Natural killer cell (primary cell): Measurements from ENCODE around the gene FAT2. TPM values are rescaled to one million over a fixed set of nuclear protein-coding genes. Genes with fewer than 3 reads are reported as not detected.
"Not testable (repeated sequence)": the region's sequence is repeated elsewhere in the genome, so short reads cannot be mapped to it uniquely, and the experiment has no call there.

Experiments
- ATAC-seq, 3 donors: fragments of 150-1000 bp in 2 of 3; fragments of 200-7000 bp in 1 of 3; cut with Tn5 transposase; 1 replicate in 1 of 3; 2 replicates in 2 of 3; pipeline ENCODE4 v1.10.0; 2021; ENCODE audit warnings: mild to moderate bottlenecking in 2 of 3, moderate library complexity in 2 of 3
- DNase-seq, 2 donors: peaks; one replicate each; pipeline versions ENCODE4 v3.0.0 to v3.0.0-alpha.2; 2013 to 2021; ENCODE audit warnings: mixed read lengths in 1 of 2
- H3K27ac ChIP-seq: one replicate; pipeline ENCODE4 v1.5.1; 2013; ENCODE audit warnings: mild to moderate bottlenecking, low read length
- H3K27me3 ChIP-seq: one replicate; pipeline ENCODE4 v1.6.1; 2013; ENCODE audit warnings: low read length; ENCODE audit not compliant: control insufficient read depth, insufficient read depth
- H3K36me3 ChIP-seq: one replicate; pipeline ENCODE4 v1.6.1; 2013; ENCODE audit warnings: low read length; ENCODE audit not compliant: control insufficient read depth, insufficient read depth
- H3K4me1 ChIP-seq: one replicate; pipeline ENCODE4 v1.6.1; 2013; ENCODE audit warnings: low read length; ENCODE audit not compliant: control insufficient read depth, insufficient read depth
- H3K4me3 ChIP-seq: one replicate; pipeline ENCODE4 v1.5.1; 2013; ENCODE audit warnings: low read length
- H3K9me3 ChIP-seq: one replicate; pipeline ENCODE4 v1.6.1; 2013; ENCODE audit warnings: low read length; ENCODE audit not compliant: control insufficient read depth, insufficient read depth
- H3K27ac Mint-ChIP-seq, 2 donors: one replicate each; pipeline ENCODE4 v1.8.0; 2022; ENCODE audit warnings: mild to moderate bottlenecking in 2 of 2, mixed read lengths in 2 of 2, moderate library complexity in 1 of 2
- H3K27me3 Mint-ChIP-seq, 2 donors: one replicate each; pipeline ENCODE4 v1.8.0; 2022; ENCODE audit warnings: low read depth in 2 of 2, mixed read lengths in 2 of 2
- H3K36me3 Mint-ChIP-seq: one replicate; pipeline ENCODE4 v1.8.0; 2022; ENCODE audit warnings: mixed read lengths
- H3K4me1 Mint-ChIP-seq, 2 donors: one replicate each; pipeline ENCODE4 v1.8.0; 2022; ENCODE audit warnings: mixed read lengths in 2 of 2
- H3K4me3 Mint-ChIP-seq: one replicate; pipeline ENCODE4 v1.8.0; 2022; ENCODE audit warnings: mild to moderate bottlenecking, moderate library complexity, mixed read lengths
- H3K9me3 Mint-ChIP-seq, 2 donors: one replicate each; pipeline ENCODE4 v1.8.0; 2022; ENCODE audit warnings: mixed read lengths in 2 of 2
- CTCF ChIP-seq: fragments of 200-600 bp; IDR thresholded peaks from one replicate; pipeline ENCODE4 v1.8.0; 2022; ENCODE audit warnings: antibody characterized with exemption
- WGBS: methylation state at CpG from one replicate; pipeline ENCODE4 v1.1.7; 2013; ENCODE audit warnings: missing lambda C conversion rate; ENCODE audit not compliant: insufficient coverage; 5-methylcytosine and 5-hydroxymethylcytosine counted together
- intact Hi-C: fragments of 100-400 bp; cut with micrococcal nuclease; formaldehyde crosslinking; loops from one replicate; pipeline ENCODE4 v1.14.2; 2022
- total RNA-seq, 4 donors: library from RNA; stranded (reverse); fragments of 120-200 nt in 1 of 4; gene quantifications; one replicate each; pipeline versions ENCODE4 v1.2.3 to v1.2.4, GENCODE V29; 2013 to 2022

FAT2 gene
- total RNA-seq, 3 donors from 2014 or later (not counting 1 experiment from before 2014, with no cell fraction given): not detected

- no peaks in the 10 kb centered on the region for H3K9me3 Mint-ChIP-seq
- H3K4me1 Mint-ChIP-seq: peaks cover 0 to 6% of the 10 kb centered on the region in 2 donors
- H3K27ac ChIP-seq: no peak overlapping the region
- no peak overlapping the region for H3K4me3 Mint-ChIP-seq
- no peaks in the 10 kb centered on the region for H3K36me3 Mint-ChIP-seq
- H3K36me3 ChIP-seq: no peaks in the 10 kb centered on the region
- TF ChIP-seq CTCF: no peak
- H3K27ac Mint-ChIP-seq: no peak overlapping the region
- peaks cover 5 to 10% of the 10 kb centered on the region in 2 donors for H3K27me3 Mint-ChIP-seq
- ATAC-seq (no peak), DNase-seq (no peak)
- no peaks in the 10 kb centered on the region for H3K9me3 ChIP-seq
- H3K4me3 ChIP-seq: no peak overlapping the region
- intact Hi-C loops: no loop called here
- 92% methylated on average over 4 of the region's 4 CpGs for WGBS
- peaks cover 7% of the 10 kb centered on the region for H3K4me1 ChIP-seq
- no peaks in the 10 kb centered on the region for H3K27me3 ChIP-seq
Measured at GRCh38 chr5:151581347-151581746, 9.8 kb downstream of the FAT2 start.

- no peaks in the 10 kb centered on the region for H3K9me3 Mint-ChIP-seq
- no peak overlapping the region for H3K27ac Mint-ChIP-seq
- Histone ChIP-seq H3K27me3 (no peaks in the 10 kb centered on the region), H3K36me3 (no peaks in the 10 kb centered on the region), H3K4me3 (no peak overlapping the region), H3K9me3 (no peaks in the 10 kb centered on the region), H3K4me1 (peaks cover 7% of the 10 kb centered on the region), H3K27ac (no peak overlapping the region)
- WGBS: 83% methylated on average over 6 of the region's 6 CpGs
- no peaks in the 10 kb centered on the region for H3K36me3 Mint-ChIP-seq
- H3K4me1 Mint-ChIP-seq: peaks cover 0 to 6% of the 10 kb centered on the region in 2 donors
- H3K4me3 Mint-ChIP-seq: no peak overlapping the region
- intact Hi-C loops: no loop called here
- TF ChIP-seq CTCF: no peak
- DNase-seq (no peak), ATAC-seq (no peak)
- H3K27me3 Mint-ChIP-seq: peaks cover 5 to 10% of the 10 kb centered on the region in 2 donors
Measured at GRCh38 chr5:151580858-151581257, 10.3 kb downstream of the FAT2 start.

GRCh38 chr5:151580239-151580638, 10.9 kb downstream of the FAT2 start:
- no peak for TF ChIP-seq CTCF
- Histone ChIP-seq H3K36me3 (no peaks in the 10 kb centered on the region), H3K27ac (no peak overlapping the region), H3K4me1 (peaks cover 7% of the 10 kb centered on the region), H3K9me3 (no peaks in the 10 kb centered on the region), H3K4me3 (no peak overlapping the region), H3K27me3 (no peaks in the 10 kb centered on the region)
- H3K4me3 Mint-ChIP-seq: no peak overlapping the region
- WGBS: 95% methylated on average over 9 of the region's 9 CpGs
- no peak overlapping the region for H3K27ac Mint-ChIP-seq
- peaks cover 5 to 10% of the 10 kb centered on the region in 2 donors for H3K27me3 Mint-ChIP-seq
- intact Hi-C loops: no loop called here
- H3K9me3 Mint-ChIP-seq: no peaks in the 10 kb centered on the region
- no peaks in the 10 kb centered on the region for H3K36me3 Mint-ChIP-seq
- DNase-seq (no peak), ATAC-seq (no peak)
- H3K4me1 Mint-ChIP-seq: peaks cover 0 to 6% of the 10 kb centered on the region in 2 donors

- H3K9me3 Mint-ChIP-seq, H3K36me3 Mint-ChIP-seq, DNase-seq, H3K4me3 Mint-ChIP-seq, H3K4me1 ChIP-seq, H3K36me3 ChIP-seq, ATAC-seq, H3K4me1 Mint-ChIP-seq, H3K4me3 ChIP-seq, H3K27ac ChIP-seq, intact Hi-C loops, H3K27me3 ChIP-seq, H3K27ac Mint-ChIP-seq, H3K9me3 ChIP-seq: not testable (repeated sequence)
- H3K27me3 Mint-ChIP-seq: peaks cover 5 to 10% of the 10 kb centered on the region in 2 donors
- WGBS: no CpG with 5 or more reads among the region's 1 CpG
Measured at GRCh38 chr5:151579146-151579545, 12.0 kb downstream of the FAT2 start.
